Vagina (tissue), 2 donors: ENCODE measurements around the gene MORC3. TPM values are rescaled to one million over a fixed set of nuclear protein-coding genes. Genes with fewer than 3 reads are reported as not detected.
"Not testable (repeated sequence)": the region's sequence is repeated elsewhere in the genome, so short reads cannot be mapped to it uniquely, and the experiment has no call there.

ENCODE experiments used
- DNase-seq, 2 donors: peaks; one replicate each; pipeline ENCODE4 v3.0.0-alpha.2; 2017; ENCODE audit errors: extremely low spot score in 2 of 2
- H3K27ac ChIP-seq: fragments of 200-600 bp; sonication (generic); one replicate; pipeline ENCODE4 v1.5.1; 2019
- H3K27me3 ChIP-seq: fragments of 200-600 bp; sonication (generic); one replicate; pipeline ENCODE4 v1.5.1; 2019
- H3K36me3 ChIP-seq, 2 donors: fragments of 200-600 bp; sonication (generic); one replicate each; pipeline ENCODE4 v1.5.1; 2017 to 2019
- H3K4me1 ChIP-seq: fragments of 200-600 bp; sonication (generic); one replicate; pipeline ENCODE4 v1.5.1; 2019
- H3K4me3 ChIP-seq, 2 donors: fragments of 200-600 bp; sonication (generic); 1 replicate in 1 of 2; 2 replicates in 1 of 2; pipeline ENCODE4 v1.5.1; 2016 to 2019
- H3K9me3 ChIP-seq: fragments of 200-600 bp; sonication (generic); one replicate; pipeline ENCODE4 v1.5.1; 2019
- POLR2A ChIP-seq, 2 donors: fragments of 450-650 bp; IDR thresholded peaks; one replicate each; pipeline ENCODE4 v1.6.1; 2017; ENCODE audit warnings: antibody characterized with exemption in 2 of 2, mild to moderate bottlenecking in 2 of 2, moderate library complexity in 2 of 2
- POLR2AphosphoS5 ChIP-seq, 2 donors: sonication (generic); formaldehyde crosslinking; IDR thresholded peaks; one replicate each; pipeline ENCODE4 v1.9.0; 2017; ENCODE audit warnings: antibody characterized with exemption in 2 of 2, mild to moderate bottlenecking in 2 of 2, low read depth in 1 of 2; ENCODE audit not compliant: insufficient read depth in 1 of 2
- intact Hi-C: fragments of 100-400 bp; cut with DNase I; formaldehyde crosslinking; loops from one replicate; pipeline ENCODE4 v1.15.1; 2023
- total RNA-seq: library from RNA; depleted of rRNA; stranded (reverse); fragments of >200 nt; gene quantifications from one replicate; pipeline ENCODE4 v1.2.3, GENCODE V29; 2016
- TF ChIP-seq, protein P1 (sequence below), 3 experiments: fragments of 450-650 bp in 2 of 3; fragments of 200-600 bp in 1 of 3; sonication (generic) in 1 of 3; IDR thresholded peaks; one replicate each; pipeline ENCODE4 v1.5.1; 2017 to 2019; ENCODE audit warnings: antibody characterized with exemption in 3 of 3, mild to moderate bottlenecking in 2 of 3, moderate library complexity in 2 of 3

MORC3 gene
- total RNA-seq, 1 donor from 2014 or later = 51.6 TPM

- Histone ChIP-seq H3K9me3 (no peaks in the 10 kb centered on the region), H3K4me1 (no peaks in the 10 kb centered on the region), H3K27ac (no peak overlapping the region), H3K27me3 (no peaks in the 10 kb centered on the region), H3K36me3 (peaks cover 7 to 56% of the 10 kb centered on the region in 2 donors), H3K4me3 (no peak overlapping the region)
- TF ChIP-seq, protein P1, sequence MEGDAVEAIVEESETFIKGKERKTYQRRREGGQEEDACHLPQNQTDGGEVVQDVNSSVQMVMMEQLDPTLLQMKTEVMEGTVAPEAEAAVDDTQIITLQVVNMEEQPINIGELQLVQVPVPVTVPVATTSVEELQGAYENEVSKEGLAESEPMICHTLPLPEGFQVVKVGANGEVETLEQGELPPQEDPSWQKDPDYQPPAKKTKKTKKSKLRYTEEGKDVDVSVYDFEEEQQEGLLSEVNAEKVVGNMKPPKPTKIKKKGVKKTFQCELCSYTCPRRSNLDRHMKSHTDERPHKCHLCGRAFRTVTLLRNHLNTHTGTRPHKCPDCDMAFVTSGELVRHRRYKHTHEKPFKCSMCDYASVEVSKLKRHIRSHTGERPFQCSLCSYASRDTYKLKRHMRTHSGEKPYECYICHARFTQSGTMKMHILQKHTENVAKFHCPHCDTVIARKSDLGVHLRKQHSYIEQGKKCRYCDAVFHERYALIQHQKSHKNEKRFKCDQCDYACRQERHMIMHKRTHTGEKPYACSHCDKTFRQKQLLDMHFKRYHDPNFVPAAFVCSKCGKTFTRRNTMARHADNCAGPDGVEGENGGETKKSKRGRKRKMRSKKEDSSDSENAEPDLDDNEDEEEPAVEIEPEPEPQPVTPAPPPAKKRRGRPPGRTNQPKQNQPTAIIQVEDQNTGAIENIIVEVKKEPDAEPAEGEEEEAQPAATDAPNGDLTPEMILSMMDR (IDR thresholded peaks at IDR 0.05) = no peak
- no peak for DNase-seq
- intact Hi-C loops = no loop called here
These were observed 57.4 kb downstream of the MORC3 start for GRCh38 chr21:36377391-36377842.

DNA sequence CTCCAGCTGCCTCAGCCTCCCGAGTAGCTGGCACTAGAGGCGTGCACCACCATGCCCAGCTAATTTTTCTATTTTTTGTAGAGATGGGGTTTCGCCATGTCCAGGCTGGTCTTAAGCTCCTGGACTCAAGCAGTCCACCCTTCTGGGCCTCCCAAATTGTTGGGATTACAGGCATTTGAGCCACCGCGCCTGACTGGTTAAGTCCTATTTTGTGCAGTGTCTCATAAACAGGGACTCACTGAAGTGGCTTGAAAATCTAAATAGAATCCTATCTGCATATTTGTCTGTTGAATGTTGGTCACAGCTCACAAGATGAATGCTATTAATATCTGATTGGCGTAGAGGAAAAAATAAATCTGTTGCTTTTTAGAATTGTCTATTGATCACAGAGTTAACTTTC is 59.3 kb downstream of the MORC3 start:
- Histone ChIP-seq H3K4me1 (no peaks in the 10 kb centered on the region), H3K27ac (no peak overlapping the region), H3K36me3 (peaks cover 4 to 39% of the 10 kb centered on the region in 2 donors), H3K9me3 (no peaks in the 10 kb centered on the region), H3K4me3 (no peak overlapping the region), H3K27me3 (no peaks in the 10 kb centered on the region)
- DNase-seq = no peak
- intact Hi-C loops = no loop called here
- TF ChIP-seq POLR2AphosphoS5 (IDR thresholded peaks at IDR 0.05; ENCODE audit: insufficient read depth in 1 of 2, low read depth in 1 of 2) (no peak), POLR2A (IDR thresholded peaks at IDR 0.05) (no peak)
- TF ChIP-seq, protein P1 (IDR thresholded peaks at IDR 0.05) = no peak

DNA sequence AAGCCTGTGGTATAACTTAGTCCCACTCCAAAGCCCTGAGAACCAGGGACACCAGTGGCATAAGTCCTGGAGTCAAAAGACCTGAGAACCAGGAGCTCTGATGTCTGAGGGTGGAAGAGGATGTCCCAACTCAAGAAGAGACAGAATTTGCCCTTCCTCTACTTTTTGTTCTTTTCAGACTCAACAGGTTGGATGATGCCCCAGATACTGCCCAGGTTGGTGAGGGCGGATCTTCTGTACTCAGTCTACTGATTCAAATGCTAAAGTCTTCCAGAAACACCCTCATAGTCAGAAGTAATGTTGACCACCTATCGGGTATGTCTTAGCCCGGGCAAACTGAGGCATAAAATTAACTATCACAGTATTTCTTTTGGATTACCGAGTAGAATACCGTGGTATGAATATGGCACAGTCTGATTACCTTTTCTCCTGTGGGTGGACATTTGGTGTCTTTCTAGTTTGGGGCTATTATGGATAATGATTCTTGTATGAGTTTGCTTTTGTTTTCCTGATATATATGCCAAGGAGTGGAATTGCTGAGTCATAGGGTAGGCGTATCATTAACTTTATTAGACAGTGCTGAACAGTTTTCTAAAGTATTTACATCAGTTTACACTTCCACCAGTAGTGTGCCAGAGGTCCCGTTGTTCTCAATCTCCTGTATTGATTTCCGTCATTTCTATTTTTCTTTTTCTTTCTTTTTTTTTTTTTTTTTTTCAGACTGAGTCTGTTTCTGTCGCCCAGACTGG is 62.0 kb downstream of the MORC3 start:
- H3K9me3 ChIP-seq = no peaks in the 10 kb centered on the region
- H3K27ac ChIP-seq = no peak overlapping the region
- no peaks in the 10 kb centered on the region for H3K4me1 ChIP-seq
- H3K4me3 ChIP-seq = no peak overlapping the region
- H3K27me3 ChIP-seq = no peaks in the 10 kb centered on the region
- intact Hi-C loops = no loop called here
- DNase-seq = no peak
- TF ChIP-seq, protein P1 (IDR thresholded peaks at IDR 0.05) = no peak
- TF ChIP-seq POLR2AphosphoS5 (IDR thresholded peaks at IDR 0.05; ENCODE audit: insufficient read depth in 1 of 2, low read depth in 1 of 2) = no peak
- no peak for TF ChIP-seq POLR2A (IDR thresholded peaks at IDR 0.05)
- peaks cover 0 to 13% of the 10 kb centered on the region in 2 donors for H3K36me3 ChIP-seq

GRCh38 chr21:36382722-36383121 is 62.7 kb downstream of the MORC3 start:
- intact Hi-C loops, DNase-seq, H3K27ac ChIP-seq: not testable (repeated sequence)

GRCh38 chr21:36384885-36385232 is 64.9 kb downstream of the MORC3 start:
- Histone ChIP-seq H3K4me3 (peak overlapping the region; percentile 61 to 79), H3K4me1 (no peaks in the 10 kb centered on the region), H3K27me3 (no peaks in the 10 kb centered on the region), H3K27ac (no peak overlapping the region), H3K9me3 (no peaks in the 10 kb centered on the region), H3K36me3 (no peaks in the 10 kb centered on the region)
- TF ChIP-seq, protein P1 (IDR thresholded peaks at IDR 0.05) = no peak
- TF ChIP-seq POLR2AphosphoS5 (IDR thresholded peaks at IDR 0.05; ENCODE audit: insufficient read depth in 1 of 2, low read depth in 1 of 2) = no peak
- no peak for TF ChIP-seq POLR2A (IDR thresholded peaks at IDR 0.05)
- intact Hi-C loops = no loop called here
- no peak for DNase-seq

More at GRCh38 chr21:36382722-36383121, 62.7 kb downstream of the MORC3 start:
- not testable (repeated sequence) for H3K4me1 ChIP-seq, H3K27me3 ChIP-seq, H3K9me3 ChIP-seq, H3K36me3 ChIP-seq, H3K4me3 ChIP-seq
